Stimulated activated CD8-positive, alpha-beta memory T cell treated with anti-CD3 and anti-CD28 coated beads, Interleukin-12 subunit alpha, Interleukin-12 subunit beta, amount 100 ng/mL, for 4 hours (primary cell): Measurements from ENCODE around the gene SENP6.
"Not testable (repeated sequence)": the region's sequence is repeated elsewhere in the genome, so short reads cannot be mapped to it uniquely, and the experiment has no call there.

Source experiments
- DNase-seq: peaks from one replicate; pipeline ENCODE4 v3.0.0-alpha.2; 2020; ENCODE audit warnings: low read depth

SENP6 gene, protein sequence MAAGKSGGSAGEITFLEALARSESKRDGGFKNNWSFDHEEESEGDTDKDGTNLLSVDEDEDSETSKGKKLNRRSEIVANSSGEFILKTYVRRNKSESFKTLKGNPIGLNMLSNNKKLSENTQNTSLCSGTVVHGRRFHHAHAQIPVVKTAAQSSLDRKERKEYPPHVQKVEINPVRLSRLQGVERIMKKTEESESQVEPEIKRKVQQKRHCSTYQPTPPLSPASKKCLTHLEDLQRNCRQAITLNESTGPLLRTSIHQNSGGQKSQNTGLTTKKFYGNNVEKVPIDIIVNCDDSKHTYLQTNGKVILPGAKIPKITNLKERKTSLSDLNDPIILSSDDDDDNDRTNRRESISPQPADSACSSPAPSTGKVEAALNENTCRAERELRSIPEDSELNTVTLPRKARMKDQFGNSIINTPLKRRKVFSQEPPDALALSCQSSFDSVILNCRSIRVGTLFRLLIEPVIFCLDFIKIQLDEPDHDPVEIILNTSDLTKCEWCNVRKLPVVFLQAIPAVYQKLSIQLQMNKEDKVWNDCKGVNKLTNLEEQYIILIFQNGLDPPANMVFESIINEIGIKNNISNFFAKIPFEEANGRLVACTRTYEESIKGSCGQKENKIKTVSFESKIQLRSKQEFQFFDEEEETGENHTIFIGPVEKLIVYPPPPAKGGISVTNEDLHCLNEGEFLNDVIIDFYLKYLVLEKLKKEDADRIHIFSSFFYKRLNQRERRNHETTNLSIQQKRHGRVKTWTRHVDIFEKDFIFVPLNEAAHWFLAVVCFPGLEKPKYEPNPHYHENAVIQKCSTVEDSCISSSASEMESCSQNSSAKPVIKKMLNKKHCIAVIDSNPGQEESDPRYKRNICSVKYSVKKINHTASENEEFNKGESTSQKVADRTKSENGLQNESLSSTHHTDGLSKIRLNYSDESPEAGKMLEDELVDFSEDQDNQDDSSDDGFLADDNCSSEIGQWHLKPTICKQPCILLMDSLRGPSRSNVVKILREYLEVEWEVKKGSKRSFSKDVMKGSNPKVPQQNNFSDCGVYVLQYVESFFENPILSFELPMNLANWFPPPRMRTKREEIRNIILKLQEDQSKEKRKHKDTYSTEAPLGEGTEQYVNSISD

GRCh38 chr6:75601304-75602245 is at the start of gene SENP6:
Gene SENP6, plus strand, starts transcription at chr6:75601880. Its CDS starts 645 bp downstream, at chr6:75602525.
- peak; percentile 73 for DNase-seq

DNA sequence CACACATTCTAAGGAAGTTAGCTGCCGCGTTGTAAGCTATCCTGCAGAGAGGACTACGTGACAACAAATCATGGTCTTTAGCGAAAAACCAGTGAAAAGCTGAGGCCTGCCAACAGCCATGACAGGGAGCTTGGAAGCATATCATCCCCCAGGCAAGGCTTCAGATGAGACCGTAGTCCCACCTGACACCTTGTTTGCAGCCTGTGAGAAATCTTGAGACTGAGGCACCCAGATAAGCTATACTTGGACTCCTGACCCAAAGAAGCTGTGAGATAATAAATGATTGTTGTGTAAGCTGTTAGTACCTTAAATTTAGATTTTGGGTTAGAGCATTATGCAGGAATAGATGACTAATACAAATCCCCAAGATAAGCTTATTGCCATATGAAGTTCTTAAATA is 45.4 kb upstream of the SENP6 start:
- no peak for DNase-seq

DNA sequence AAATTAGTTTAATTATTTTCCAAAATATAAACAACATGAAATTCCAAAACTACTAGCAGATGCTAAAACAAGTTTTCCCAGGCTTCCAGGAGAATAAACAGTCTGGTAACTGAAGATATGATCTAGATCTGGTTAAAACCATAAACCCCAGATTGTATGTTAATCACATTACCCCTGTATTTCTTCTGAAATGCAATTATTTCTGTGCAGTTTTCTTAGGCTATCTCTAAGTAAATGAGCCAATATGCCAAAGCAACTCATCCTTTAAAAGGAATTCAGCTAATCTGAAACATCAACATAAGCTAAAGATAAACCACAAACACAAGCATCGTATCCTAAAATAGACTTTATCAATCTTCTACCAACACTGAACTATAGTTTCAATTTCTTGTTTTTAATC is 44.6 kb upstream of the SENP6 start:
- DNase-seq = no peak

- DNase-seq = no peak
These were observed 38.6 kb upstream of the SENP6 start for GRCh38 chr6:75563032-75563431.

GRCh38 chr6:75566137-75566767 is 35.4 kb upstream of the SENP6 start:
- no peak for DNase-seq

DNA sequence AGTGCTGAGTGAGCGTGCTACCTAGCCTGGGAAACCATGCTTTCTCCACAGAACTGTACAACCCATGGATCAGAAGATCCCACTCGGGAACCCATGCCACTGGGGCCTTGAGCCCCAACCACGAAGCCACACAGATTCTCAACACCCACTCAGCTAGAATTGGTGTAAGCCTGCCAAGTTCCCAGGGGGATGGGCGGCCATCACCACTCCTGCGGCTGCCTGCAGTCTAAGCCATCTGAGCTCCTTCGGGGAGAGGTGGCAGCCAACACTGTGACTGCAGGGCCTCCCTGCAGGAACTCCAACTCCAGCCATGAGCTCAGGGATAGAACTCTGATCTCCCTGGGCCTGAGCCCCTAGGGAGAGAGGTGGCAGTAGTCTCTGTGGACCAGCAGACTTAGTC is 33.6 kb upstream of the SENP6 start:
- DNase-seq = no peak

DNA sequence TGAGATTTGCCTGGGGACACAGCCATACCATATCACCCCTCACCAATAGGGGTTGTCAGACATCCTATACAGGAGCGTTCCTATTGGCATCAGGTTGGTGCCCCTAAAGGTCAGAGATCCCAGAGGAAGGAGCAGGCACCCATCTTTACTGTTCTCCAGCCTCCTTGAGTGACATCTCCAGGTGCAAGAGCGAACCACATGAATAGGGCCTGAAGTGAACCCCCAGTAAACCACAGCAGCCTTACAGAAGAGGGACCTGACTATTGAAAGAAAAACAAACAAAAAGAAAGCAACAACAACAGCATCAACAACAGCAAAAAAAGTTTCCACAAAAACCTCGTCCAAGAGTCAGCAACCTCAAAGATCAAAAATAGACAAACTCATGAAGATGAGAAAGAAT is 32.7 kb upstream of the SENP6 start:
- DNase-seq = no peak

DNA sequence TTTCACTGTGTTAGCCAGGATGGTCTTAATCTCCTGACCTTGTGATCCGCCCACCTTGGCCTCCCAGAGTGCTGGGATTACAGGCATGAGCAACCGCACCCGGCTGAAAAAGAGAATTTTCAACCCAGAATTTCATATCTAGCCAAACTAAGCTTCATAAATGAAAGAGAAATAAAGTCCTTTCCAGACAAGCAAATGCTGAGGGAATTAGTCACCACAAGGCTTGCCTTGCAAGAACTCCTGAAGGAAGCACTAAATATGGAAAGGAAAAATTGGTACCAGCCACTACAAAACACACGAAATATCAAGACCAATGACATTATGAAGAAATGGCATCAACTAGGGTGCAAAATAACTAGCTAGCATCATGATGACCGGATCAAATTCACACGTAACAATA is 31.0 kb upstream of the SENP6 start:
- not testable (repeated sequence) for DNase-seq

- no peak for DNase-seq
These were observed 29.6 kb upstream of the SENP6 start for GRCh38 chr6:75572072-75572471.

- no peak for DNase-seq
These were observed 21.7 kb upstream of the SENP6 start for GRCh38 chr6:75579951-75580350.

- no peak for DNase-seq
These were observed 20.4 kb upstream of the SENP6 start for GRCh38 chr6:75581231-75581630.

DNA sequence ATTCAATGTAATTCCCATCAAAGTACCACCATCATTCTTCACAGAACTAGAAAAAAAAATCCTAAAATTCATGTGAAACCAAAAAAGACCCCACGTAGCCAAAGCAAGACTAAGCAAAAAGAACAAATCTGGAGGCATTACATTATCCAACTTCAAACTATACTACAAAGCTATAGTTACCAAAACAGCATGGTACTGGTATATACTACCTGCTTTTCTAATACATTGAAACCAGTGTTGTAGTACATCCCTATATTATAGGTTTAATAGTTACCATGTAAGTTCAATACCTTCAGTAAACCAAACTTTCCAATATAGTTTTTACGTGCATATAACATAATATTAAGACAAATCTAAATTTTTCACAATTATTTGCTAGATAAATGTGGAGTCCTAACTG is 17.1 kb upstream of the SENP6 start:
- not testable (repeated sequence) for DNase-seq

DNA sequence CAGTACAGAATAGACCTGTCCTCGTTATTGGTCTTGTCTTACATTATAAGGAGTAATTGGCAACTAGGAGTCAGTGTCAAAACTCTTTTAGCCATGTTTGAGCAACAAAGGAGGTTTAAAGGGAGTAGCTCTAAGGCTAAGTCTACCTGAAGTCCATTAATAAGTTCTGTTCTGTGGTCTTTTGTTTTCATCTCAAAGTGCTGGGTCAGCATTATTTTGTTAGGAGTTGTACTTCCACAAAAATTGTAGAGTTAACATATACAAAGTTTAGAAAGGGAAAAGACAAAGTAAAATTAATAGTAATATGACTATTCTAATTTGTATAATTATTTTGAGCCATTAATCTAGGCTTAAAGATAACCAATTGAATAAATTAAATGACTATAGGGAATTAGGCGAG is 12.7 kb upstream of the SENP6 start:
- no peak for DNase-seq

- no peak for DNase-seq
These were observed 11.3 kb upstream of the SENP6 start for GRCh38 chr6:75590370-75590769.

DNA sequence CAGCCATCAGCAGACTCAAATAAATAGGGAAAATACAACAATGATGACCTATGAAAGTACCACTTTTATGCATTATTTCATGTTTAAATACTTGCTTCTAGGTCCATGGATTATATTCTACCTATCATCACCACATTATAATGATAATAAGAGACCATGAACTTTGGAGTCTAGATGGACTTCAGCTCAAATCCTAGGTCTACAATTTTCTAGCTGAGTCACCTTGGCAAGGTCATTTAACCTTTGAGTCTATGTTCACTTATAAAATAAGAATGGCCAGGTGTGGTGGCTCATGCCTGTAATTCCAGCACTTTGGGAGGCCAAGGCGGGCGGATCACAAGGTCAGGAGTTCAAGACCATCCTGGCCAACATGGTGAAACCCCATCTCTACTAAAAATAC is 5.3 kb upstream of the SENP6 start:
- not testable (repeated sequence) for DNase-seq

GRCh38 chr6:75600768-75601167 is 912 bp upstream of the SENP6 start:
- DNase-seq = no peak

DNA sequence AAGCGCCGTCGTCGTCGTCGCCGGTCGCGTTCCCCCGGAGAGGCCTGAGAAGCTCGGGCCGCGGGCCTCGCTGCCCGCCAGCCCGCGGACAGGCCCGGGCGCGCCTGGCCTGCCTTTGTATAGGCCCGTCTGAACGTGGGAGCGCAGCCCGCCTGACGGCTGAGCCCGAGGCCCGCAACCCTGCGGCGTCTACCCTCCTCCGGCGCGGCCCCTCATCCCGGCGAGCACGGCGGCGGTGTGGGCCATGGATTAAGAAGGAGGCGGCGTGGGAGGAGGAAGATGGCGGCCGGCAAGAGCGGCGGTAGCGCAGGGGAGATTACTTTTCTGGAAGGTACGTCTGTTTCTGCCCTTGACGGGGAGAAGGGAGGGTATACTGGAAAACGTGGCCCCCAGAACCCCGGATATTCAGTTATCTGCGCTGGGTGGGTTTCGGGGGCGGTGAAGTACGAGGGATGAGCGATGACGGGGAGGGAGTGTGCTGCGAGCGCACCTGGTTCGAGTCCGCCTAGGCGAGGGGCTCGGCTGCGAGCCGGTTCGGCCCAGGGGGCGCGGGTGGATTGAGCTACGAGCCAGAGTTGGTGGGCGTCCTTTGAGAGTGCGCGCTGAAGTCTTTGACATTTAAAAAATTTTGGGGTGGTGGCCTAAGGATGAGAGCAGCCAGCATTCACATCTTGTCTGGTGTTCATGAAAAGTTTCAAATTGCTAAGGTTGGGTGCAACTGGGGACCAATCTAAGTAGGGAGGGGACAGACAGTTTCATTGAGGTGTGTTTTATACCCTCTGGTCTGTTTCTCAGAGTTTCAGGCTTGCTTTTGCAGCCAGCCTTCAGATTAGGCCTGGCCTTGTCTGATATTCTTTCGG is 796 bp downstream of the SENP6 start:
- peak; percentile 45 for DNase-seq

DNA sequence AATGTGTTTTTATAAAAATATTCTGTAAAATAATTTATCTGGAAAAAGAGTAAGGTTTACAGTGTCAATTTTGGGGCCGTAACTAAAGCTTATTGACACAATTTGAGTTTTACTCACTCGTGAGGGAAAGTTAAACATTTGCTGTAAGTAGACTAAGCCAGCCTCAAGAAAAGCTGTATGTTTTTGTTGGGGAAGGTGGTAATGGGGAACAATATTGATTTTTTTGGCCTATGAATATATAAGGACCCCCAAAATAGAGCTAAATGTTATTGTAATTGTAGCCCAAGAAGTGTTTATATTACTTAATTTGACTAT is 1.4 kb downstream of the SENP6 start:
- no peak for DNase-seq

DNA sequence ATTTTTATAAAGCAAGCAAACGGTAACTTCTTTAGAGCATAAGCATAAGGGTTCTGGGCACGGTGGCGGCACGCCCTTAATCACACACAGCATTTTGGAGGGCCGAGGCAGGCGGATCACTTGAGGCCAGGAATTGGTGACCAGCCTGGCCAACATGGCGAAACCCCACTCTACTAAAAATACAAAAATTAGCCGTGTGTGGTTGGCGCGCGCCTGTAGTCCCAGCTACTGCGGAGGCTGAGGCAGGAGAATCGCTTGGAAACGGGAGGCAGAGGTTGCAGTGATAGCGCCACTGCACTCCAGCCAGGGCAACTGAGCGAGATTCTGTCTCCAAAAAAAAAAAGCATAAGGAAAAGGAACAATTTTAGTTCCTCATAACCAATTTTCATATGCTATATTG is 2.6 kb downstream of the SENP6 start:
- no peak for DNase-seq

DNA sequence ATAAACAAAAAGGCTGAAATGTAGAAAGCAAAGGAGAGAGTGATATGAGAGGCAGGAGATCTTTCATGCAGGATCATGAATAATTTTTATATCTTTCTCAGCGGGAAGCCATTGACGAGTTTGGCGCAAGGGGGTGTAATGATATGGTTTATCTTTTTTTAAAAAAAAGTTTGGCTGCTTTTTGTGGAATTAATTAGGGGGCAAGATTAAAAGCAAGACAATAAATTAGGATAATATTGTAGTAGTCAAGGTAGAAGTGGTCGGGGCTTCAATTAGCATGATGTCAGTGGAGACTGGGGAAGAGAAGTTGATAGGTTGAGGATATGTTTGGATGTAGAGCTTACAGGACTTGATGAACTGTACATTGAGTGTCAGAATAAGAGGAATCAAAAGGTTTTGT is 4.0 kb downstream of the SENP6 start:
- no peak for DNase-seq
